Stomach smooth muscle (tissue), 2 donors: Measurements from ENCODE around the gene NUDT4.
"Not testable (repeated sequence)": the region's sequence is repeated elsewhere in the genome, so short reads cannot be mapped to it uniquely, and the experiment has no call there.

Source experiments
- H3K27ac ChIP-seq: one replicate; pipeline ENCODE4 v1.7.0; 2013; ENCODE audit warnings: mild to moderate bottlenecking, low read length, inconsistent platforms
- H3K27me3 ChIP-seq, 2 donors: one replicate each; pipeline ENCODE4 v1.7.0; 2013; ENCODE audit warnings: low read length in 2 of 2; ENCODE audit not compliant: insufficient read depth in 2 of 2, control insufficient read depth in 1 of 2
- H3K36me3 ChIP-seq, 2 donors: one replicate each; pipeline ENCODE4 v1.7.0; 2013; ENCODE audit warnings: low read length in 2 of 2; ENCODE audit not compliant: control insufficient read depth in 2 of 2, insufficient read depth in 2 of 2
- H3K4me1 ChIP-seq: one replicate; pipeline ENCODE4 v1.7.0; 2013; ENCODE audit warnings: low read length; ENCODE audit not compliant: control insufficient read depth, insufficient read depth
- H3K4me3 ChIP-seq, 2 donors: one replicate each; pipeline ENCODE4 v1.7.0; 2013; ENCODE audit warnings: low read length in 2 of 2
- H3K9ac ChIP-seq, 2 donors: one replicate each; pipeline ENCODE4 v1.7.0; 2013; ENCODE audit warnings: low read length in 2 of 2, mild to moderate bottlenecking in 1 of 2
- H3K9me3 ChIP-seq, 2 donors: one replicate each; pipeline ENCODE4 v1.7.0; 2013; ENCODE audit warnings: low read length in 2 of 2; ENCODE audit not compliant: control insufficient read depth in 2 of 2
- donor health status: healthy.
- donor health status: Pancreatic carcinoma.

NUDT4 gene

DNA sequence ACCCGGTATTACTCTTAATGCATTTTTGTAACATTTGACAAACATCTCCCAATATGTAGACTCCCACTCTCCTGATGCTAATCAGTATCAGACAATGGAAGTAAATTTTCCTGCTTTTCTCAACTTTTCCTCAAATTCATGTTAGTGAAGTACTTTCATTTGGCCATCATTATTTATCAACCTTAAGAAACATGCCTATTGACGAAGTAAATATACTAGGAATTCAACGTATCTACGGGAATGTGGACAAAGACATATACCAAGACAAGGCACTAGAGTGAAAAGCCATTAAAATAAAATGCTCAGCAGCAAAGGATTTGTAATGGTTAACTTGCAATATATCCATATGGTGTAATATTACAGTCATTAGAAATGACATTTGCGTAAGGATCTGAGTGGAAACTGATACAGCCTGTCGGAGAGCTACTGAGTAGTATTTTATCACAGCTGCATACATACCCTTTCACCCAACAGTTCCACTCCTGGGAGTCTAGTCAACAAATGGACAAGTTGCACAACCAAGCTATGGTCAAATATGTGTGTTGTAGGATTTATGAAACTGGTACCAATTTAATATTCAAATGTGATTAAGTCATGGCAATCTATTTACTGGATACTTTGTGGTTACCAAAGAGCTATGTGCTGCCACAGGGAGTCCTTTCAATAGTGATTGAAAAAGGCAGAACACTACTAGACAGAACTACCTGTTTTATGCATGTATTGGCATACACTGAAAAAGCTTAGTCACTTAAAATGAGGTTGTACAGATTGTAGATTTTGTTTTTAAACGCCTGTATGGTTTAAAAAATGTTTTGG lies 26.5 kb downstream of the NUDT4 start:
- H3K27ac ChIP-seq: no peak overlapping the region

GRCh38 chr12:93404961-93405849 lies 27.5 kb downstream of the NUDT4 start:
- Histone ChIP-seq H3K27ac (no peak overlapping the region), H3K4me1 (no peaks in the 10 kb centered on the region), H3K36me3 (peaks cover 0 to 2% of the 10 kb centered on the region in 2 donors), H3K9me3 (no peaks in the 10 kb centered on the region), H3K9ac (no peak overlapping the region), H3K27me3 (no peaks in the 10 kb centered on the region), H3K4me3 (no peak overlapping the region)

More for the DNA sequence above, 26.5 kb downstream of the NUDT4 start:
- Histone ChIP-seq H3K36me3 (peaks cover 0 to 2% of the 10 kb centered on the region in 2 donors), H3K9me3 (no peaks in the 10 kb centered on the region), H3K9ac (no peak overlapping the region), H3K27me3 (no peaks in the 10 kb centered on the region), H3K4me3 (no peak overlapping the region), H3K4me1 (no peaks in the 10 kb centered on the region)

GRCh38 chr12:93407054-93407962 lies 29.6 kb downstream of the NUDT4 start:
- H3K27ac ChIP-seq: no peak overlapping the region
- peaks cover 2 to 4% of the 10 kb centered on the region in 2 donors for H3K36me3 ChIP-seq
- no peaks in the 10 kb centered on the region for H3K4me1 ChIP-seq
- no peaks in the 10 kb centered on the region for H3K27me3 ChIP-seq
- no peak overlapping the region for H3K9ac ChIP-seq
- no peaks in the 10 kb centered on the region for H3K9me3 ChIP-seq
- H3K4me3 ChIP-seq: no peak overlapping the region

DNA sequence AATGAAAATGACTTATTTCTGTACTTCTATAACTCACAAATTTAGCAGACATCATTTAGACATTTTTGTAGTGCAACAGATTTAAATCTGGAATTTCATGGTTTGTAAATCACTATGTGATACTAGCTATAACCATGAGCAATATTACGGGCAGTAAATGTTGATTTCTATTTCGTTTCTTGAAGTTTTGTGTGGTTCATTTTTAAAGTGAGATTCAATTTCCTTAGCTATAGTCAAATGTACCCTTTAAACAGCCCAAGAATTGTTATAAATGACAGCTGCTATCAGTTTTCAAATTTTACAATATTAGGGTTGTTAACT lies 30.2 kb downstream of the NUDT4 start:
- no peaks in the 10 kb centered on the region for H3K27me3 ChIP-seq
- H3K4me3 ChIP-seq: no peak overlapping the region
- H3K9ac ChIP-seq: no peak overlapping the region
- H3K9me3 ChIP-seq: no peaks in the 10 kb centered on the region
- H3K4me1 ChIP-seq: no peaks in the 10 kb centered on the region
- no peak overlapping the region for H3K27ac ChIP-seq
- peaks cover 2 to 4% of the 10 kb centered on the region in 2 donors for H3K36me3 ChIP-seq

- Histone ChIP-seq H3K36me3 (peaks cover 0 to 4% of the 10 kb centered on the region in 2 donors), H3K9me3 (no peaks in the 10 kb centered on the region), H3K27ac (no peak overlapping the region), H3K9ac (no peak overlapping the region), H3K4me3 (no peak overlapping the region), H3K27me3 (no peaks in the 10 kb centered on the region), H3K4me1 (no peaks in the 10 kb centered on the region)
Measured at GRCh38 chr12:93408813-93409212, 31.1 kb downstream of the NUDT4 start.

DNA sequence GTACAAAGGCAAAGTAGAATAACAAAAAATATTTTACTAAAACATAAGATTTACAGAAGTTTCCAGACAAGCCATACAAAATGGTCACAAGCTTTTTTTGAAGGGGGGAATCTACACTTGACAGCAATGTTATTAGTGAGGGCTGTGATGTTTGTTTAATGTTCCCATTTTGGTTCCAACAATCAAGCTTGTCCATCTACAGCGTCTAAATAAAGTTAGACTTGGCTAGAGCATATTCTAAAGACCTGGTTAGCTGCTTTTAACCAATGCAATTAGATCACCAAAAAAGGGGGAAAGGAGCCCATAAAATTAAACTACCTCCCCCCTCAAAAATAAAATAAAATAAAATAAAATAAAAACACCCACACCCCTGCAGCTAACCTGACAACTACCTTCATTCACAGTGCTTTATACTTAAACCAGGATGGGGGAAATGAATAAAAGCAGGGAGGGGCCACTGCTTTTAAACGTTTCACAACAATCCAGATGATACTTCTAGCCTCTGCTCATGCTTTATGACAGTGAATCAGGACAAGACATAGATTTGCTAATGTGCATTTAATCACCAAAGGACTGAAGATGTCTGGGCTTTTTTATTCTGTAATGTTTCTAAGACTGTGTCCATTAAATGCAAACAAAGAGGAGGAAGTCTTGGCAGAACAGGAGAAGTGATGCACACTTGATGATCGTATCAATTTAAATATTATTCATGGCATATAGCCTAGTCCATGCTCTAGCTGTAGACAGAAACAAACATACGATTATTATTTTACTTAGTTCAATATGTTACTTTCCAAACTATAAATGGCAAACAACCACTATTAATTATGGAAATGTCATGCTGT lies 31.8 kb downstream of the NUDT4 start:
- not testable (repeated sequence) for H3K4me1 ChIP-seq, H3K9ac ChIP-seq, H3K27me3 ChIP-seq, H3K9me3 ChIP-seq, H3K27ac ChIP-seq, H3K36me3 ChIP-seq, H3K4me3 ChIP-seq

DNA sequence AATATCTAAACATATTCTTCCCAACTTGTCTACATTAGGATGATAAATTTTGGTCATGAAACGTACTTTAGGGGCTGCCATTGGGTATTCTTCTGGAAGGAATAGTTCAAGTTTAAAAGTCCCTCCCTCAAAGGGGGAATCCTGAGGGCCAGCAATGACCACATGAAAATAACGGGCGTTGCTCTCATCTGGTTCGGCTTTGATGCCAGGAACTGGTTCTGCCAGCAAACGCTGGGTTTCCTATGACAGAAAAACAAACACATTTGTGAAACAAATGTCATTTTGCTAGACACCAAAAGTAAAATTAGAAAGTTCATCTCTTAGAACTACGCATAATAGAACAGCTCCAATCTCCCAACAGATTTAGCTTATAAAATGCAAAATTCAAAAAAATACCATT lies 33.3 kb downstream of the NUDT4 start:
- H3K4me1 ChIP-seq, H3K36me3 ChIP-seq: not testable (repeated sequence)

GRCh38 chr12:93412396-93412795 lies 34.7 kb downstream of the NUDT4 start:
- not testable (repeated sequence) for H3K4me1 ChIP-seq, H3K4me3 ChIP-seq, H3K9me3 ChIP-seq, H3K36me3 ChIP-seq, H3K27me3 ChIP-seq, H3K27ac ChIP-seq, H3K9ac ChIP-seq

More for the DNA sequence above, 33.3 kb downstream of the NUDT4 start:
- H3K9ac ChIP-seq, H3K27me3 ChIP-seq, H3K4me3 ChIP-seq, H3K9me3 ChIP-seq, H3K27ac ChIP-seq: not testable (repeated sequence)

DNA sequence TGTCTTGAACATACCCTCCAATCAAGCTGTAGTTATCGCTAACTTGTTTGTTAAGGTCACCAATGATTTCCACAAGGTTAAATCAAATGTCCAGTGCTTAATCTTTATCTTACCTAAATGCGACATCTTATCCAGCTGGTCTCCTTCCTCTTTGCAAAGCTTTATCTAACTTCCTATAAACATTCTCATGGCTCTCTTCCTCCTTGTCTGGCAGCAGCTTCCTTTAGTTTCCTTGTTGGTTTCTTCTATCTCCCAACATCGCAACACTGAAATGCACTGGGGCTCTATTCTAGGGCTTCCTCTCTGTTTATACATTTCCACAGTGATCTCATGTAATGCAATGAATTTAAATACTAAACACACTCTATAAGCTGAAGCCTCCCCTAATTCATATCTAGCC lies 35.3 kb downstream of the NUDT4 start:
- Histone ChIP-seq H3K4me3 (no peak overlapping the region), H3K9ac (no peak overlapping the region), H3K36me3 (peaks cover 0 to 4% of the 10 kb centered on the region in 2 donors), H3K4me1 (no peaks in the 10 kb centered on the region), H3K27ac (no peak overlapping the region), H3K27me3 (no peaks in the 10 kb centered on the region), H3K9me3 (no peaks in the 10 kb centered on the region)
